Lower leg skin (tissue), 4 donors: ENCODE data around the gene CDX1. TPM values are rescaled to one million over a fixed set of nuclear protein-coding genes. Genes with fewer than 3 reads are reported as not detected.

Source experiments
- DNase-seq, 2 donors: peaks; one replicate each; pipeline ENCODE4 v3.0.0-alpha.2; 2019; ENCODE audit warnings: low spot score in 2 of 2
- H3K4me3 ChIP-seq: fragments of 200-600 bp; sonication (generic); 2 replicates; pipeline ENCODE4 v1.5.1; 2017; ENCODE audit warnings: mild to moderate bottlenecking, low read depth; ENCODE audit not compliant: poor library complexity, severe bottlenecking
- CTCF ChIP-seq, 3 donors: fragments of 450-650 bp; IDR thresholded peaks; one replicate each; pipeline ENCODE4 v1.5.1; 2016; ENCODE audit warnings: antibody characterized with exemption in 3 of 3, mild to moderate bottlenecking in 3 of 3, moderate library complexity in 2 of 3
- POLR2A ChIP-seq, 2 donors: fragments of 450-650 bp; IDR thresholded peaks; one replicate each; pipeline ENCODE4 v1.6.1; 2016 to 2017; ENCODE audit warnings: antibody characterized with exemption in 2 of 2, mild to moderate bottlenecking in 1 of 2, moderate library complexity in 1 of 2
- WGBS, 2 donors: methylation state at CpG; one replicate each; pipeline ENCODE4 v1.1.5; 2018; 5-methylcytosine and 5-hydroxymethylcytosine counted together
- intact Hi-C: fragments of 100-400 bp; cut with DNase I; formaldehyde crosslinking; loops from one replicate; pipeline ENCODE4 v1.15.0; 2023; ENCODE audit warnings: low total_unique reads
- total RNA-seq, 4 donors: library from RNA; depleted of rRNA; stranded (reverse); fragments of >200 nt; gene quantifications; one replicate each; pipeline ENCODE4 v1.1.0, GENCODE V29; 2016

CDX1 gene
- total RNA-seq, 4 donors from 2014 or later = not detected

- no peak for DNase-seq
- no peak overlapping the region for H3K4me3 ChIP-seq
- intact Hi-C loops = no loop called here
- WGBS, 2 donors = 52 to 64% methylated on average over 10 of the region's 10 CpGs
- TF ChIP-seq POLR2A (IDR thresholded peaks at IDR 0.05) = no peak
- no peak for TF ChIP-seq CTCF (IDR thresholded peaks at IDR 0.05)
Observed at GRCh38 chr5:150138551-150139265, 27.9 kb upstream of the CDX1 start.

- TF ChIP-seq CTCF (IDR thresholded peaks at IDR 0.05) (no peak), POLR2A (IDR thresholded peaks at IDR 0.05) (no peak)
- WGBS, 2 donors = 58 to 69% methylated on average over 6 of the region's 6 CpGs
- no peak for DNase-seq
- no peak overlapping the region for H3K4me3 ChIP-seq
- intact Hi-C loops = no loop called here
Observed at GRCh38 chr5:150139334-150139733, 27.2 kb upstream of the CDX1 start.

- DNase-seq = no peak
- TF ChIP-seq POLR2A (IDR thresholded peaks at IDR 0.05) = no peak
- TF ChIP-seq CTCF (IDR thresholded peaks at IDR 0.05) = no peak
- H3K4me3 ChIP-seq = no peak overlapping the region
- 52% methylated on average over 11 of the region's 11 CpGs for WGBS, 2 donors
- intact Hi-C loops = no loop called here
Observed at GRCh38 chr5:150140830-150141229, 25.7 kb upstream of the CDX1 start.

- H3K4me3 ChIP-seq = no peak overlapping the region
- TF ChIP-seq CTCF (IDR thresholded peaks at IDR 0.05) (no peak), POLR2A (IDR thresholded peaks at IDR 0.05) (no peak)
- no peak for DNase-seq
- 74 to 76% methylated on average over 9 of the region's 9 CpGs for WGBS, 2 donors
- intact Hi-C loops = no loop called here
Observed at GRCh38 chr5:150141544-150142184, 24.9 kb upstream of the CDX1 start.

- 74 to 76% methylated on average over 14 of the region's 14 CpGs for WGBS, 2 donors
- H3K4me3 ChIP-seq = no peak overlapping the region
- TF ChIP-seq CTCF (IDR thresholded peaks at IDR 0.05) = no peak
- TF ChIP-seq POLR2A (IDR thresholded peaks at IDR 0.05) = no peak
- intact Hi-C loops = no loop called here
- DNase-seq = no peak
Observed at GRCh38 chr5:150142185-150142958, 24.2 kb upstream of the CDX1 start.
